Spleen (tissue), 7 donors: ENCODE measurements around the gene MTX1.
"Not testable (repeated sequence)": the region's sequence is repeated elsewhere in the genome, so short reads cannot be mapped to it uniquely, and the experiment has no call there.

ENCODE experiments used
- CTCF ChIP-seq, 11 experiments: fragments of 200-600 bp in 7 of 11; fragments of 450-650 bp in 4 of 11; sonication (generic) in 4 of 11; IDR thresholded peaks in 8 of 11; conservative IDR thresholded peaks in 3 of 11; 1 replicate in 7 of 11; 2 replicates in 4 of 11; pipeline versions ENCODE4 v1.4.0 to v1.8.0; 2016 to 2021; ENCODE audit warnings: antibody characterized with exemption in 11 of 11, inconsistent platforms in 4 of 11, mild to moderate bottlenecking in 1 of 11
- POLR2A ChIP-seq, 3 donors: fragments of 450-650 bp; IDR thresholded peaks; one replicate each; pipeline ENCODE4 v1.5.1; 2017; ENCODE audit warnings: antibody characterized with exemption in 3 of 3, mild to moderate bottlenecking in 1 of 3
- POLR2AphosphoS5 ChIP-seq, 3 donors: sonication (generic); formaldehyde crosslinking; IDR thresholded peaks; one replicate each; pipeline ENCODE4 v1.5.1; 2017; ENCODE audit warnings: antibody characterized with exemption in 3 of 3
- donor health status: DM: no; HTN: no; CAD: no; lungs with moderate emphysema.
- donor health status: DM: no; HTN: no; CAD: no.
- donor health status: DM: no; HTN: no; CAD: no.

GRCh38 chr1:155163785-155164184, 44.7 kb upstream of the MTX1 start:
- not testable (repeated sequence) for TF ChIP-seq POLR2AphosphoS5 (IDR thresholded peaks at IDR 0.05); CTCF (IDR thresholded peaks at IDR 0.05 in 8 of 11, conservative IDR thresholded peaks at IDR 0.05 in 3 of 11); POLR2A (IDR thresholded peaks at IDR 0.05)
